B cell (primary cell): ENCODE data around the gene GARS1.
"Not testable (repeated sequence)": the region's sequence is repeated elsewhere in the genome, so short reads cannot be mapped to it uniquely, and the experiment has no call there.

Experiments used
- EZH2 ChIP-seq: IDR thresholded peaks from 2 replicates; pipeline ENCODE4 v1.6.1; 2012; ENCODE audit warnings: borderline replicate concordance, low read depth, mild to moderate bottlenecking, moderate library complexity, low read length; ENCODE audit not compliant: insufficient read depth, poor library complexity, severe bottlenecking
- TF ChIP-seq, protein P1 (sequence below): fragments of 200-600 bp; IDR thresholded peaks from one replicate; pipeline ENCODE4 v1.8.0; 2022; ENCODE audit warnings: antibody characterized with exemption, mild to moderate bottlenecking

DNA sequence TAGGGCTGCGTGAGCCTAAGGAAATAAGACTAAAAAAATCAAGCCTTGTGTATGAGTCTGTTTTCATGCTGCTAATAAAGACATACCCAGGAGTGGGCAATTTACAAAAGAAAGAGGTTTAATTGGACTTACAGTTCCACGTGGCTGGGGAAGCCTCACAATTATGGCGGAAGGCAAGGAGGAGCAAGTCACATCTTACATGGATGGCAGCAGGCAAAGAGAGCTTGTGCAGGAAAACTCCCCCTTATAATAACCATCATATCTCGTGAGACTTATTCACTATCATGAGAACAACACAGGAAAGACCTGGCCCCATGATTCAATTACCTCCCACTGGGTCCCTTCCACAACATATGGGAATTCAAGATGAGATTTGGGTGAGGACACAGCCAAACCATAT is 7.1 kb upstream of the GARS1 start:
- TF ChIP-seq, protein P1, sequence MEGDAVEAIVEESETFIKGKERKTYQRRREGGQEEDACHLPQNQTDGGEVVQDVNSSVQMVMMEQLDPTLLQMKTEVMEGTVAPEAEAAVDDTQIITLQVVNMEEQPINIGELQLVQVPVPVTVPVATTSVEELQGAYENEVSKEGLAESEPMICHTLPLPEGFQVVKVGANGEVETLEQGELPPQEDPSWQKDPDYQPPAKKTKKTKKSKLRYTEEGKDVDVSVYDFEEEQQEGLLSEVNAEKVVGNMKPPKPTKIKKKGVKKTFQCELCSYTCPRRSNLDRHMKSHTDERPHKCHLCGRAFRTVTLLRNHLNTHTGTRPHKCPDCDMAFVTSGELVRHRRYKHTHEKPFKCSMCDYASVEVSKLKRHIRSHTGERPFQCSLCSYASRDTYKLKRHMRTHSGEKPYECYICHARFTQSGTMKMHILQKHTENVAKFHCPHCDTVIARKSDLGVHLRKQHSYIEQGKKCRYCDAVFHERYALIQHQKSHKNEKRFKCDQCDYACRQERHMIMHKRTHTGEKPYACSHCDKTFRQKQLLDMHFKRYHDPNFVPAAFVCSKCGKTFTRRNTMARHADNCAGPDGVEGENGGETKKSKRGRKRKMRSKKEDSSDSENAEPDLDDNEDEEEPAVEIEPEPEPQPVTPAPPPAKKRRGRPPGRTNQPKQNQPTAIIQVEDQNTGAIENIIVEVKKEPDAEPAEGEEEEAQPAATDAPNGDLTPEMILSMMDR, result not testable (repeated sequence)
- not testable (repeated sequence) for TF ChIP-seq EZH2
